LHCN-M2 (cell line): Measurements from ENCODE around the gene PROSER3. TPM values are rescaled to one million over a fixed set of nuclear protein-coding genes. Genes with fewer than 3 reads are reported as not detected.
"Not testable (repeated sequence)": the region's sequence is repeated elsewhere in the genome, so short reads cannot be mapped to it uniquely, and the experiment has no call there.

ENCODE experiments used
- DNase-seq: peaks from one replicate; pipeline ENCODE4 v3.0.0-alpha.2; 2012; ENCODE audit warnings: low read depth
- total RNA-seq: library from RNA; depleted of rRNA; stranded (reverse); fragments of >200 nt; gene quantifications from 2 replicates; pipeline ENCODE4 v1.2.3, GENCODE V29; 2014

PROSER3 gene
- total RNA-seq, 1 experiment from 2014 or later: 7.2 TPM

DNA sequence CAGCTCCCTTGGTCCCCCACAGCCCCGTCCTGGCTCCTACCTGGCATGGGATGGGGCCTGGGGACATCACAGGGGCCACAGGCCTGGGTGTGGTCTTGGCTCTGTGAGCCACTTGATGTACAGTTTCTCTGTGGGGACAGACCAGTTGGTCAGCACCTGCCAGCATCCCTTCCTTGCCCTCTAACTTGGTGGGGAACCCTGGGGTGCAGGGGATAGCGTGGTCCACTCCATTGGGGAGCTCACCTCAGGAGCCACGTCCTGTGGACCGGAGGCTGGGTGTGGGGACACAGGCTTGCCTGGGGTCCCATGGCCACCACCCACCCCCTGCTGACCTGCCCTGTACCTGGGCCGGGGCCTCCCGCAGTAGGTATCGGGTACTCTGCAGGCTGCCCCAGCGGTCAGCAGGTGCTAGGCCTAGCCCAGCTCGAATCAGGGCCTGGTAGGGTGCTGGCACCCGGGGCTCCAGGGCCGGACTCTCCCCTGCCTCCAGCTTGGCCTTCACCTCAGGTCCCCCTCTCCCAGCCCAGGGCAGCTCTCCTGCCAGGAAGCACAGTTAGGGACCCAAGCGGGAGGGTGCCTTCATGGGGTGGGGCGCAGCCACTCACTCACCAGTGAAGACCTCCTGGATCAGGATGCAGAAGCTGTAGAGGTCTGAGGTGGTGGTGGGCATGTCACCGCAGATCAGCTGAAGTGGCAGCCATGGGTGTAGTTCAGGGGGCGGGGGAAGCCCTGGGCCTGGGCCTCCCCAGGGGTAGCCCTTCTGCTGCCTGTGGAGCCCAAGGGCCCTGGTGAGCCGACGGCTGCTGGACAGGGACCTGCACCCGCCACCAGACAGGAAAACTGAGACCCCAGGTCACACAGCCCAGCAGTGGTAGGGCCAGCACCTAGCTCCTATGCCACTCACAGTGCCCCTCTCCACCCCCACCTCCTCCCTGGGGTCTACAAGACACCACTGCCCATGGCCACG is 32.3 kb downstream of the PROSER3 start:
- DNase-seq: no peak

DNA sequence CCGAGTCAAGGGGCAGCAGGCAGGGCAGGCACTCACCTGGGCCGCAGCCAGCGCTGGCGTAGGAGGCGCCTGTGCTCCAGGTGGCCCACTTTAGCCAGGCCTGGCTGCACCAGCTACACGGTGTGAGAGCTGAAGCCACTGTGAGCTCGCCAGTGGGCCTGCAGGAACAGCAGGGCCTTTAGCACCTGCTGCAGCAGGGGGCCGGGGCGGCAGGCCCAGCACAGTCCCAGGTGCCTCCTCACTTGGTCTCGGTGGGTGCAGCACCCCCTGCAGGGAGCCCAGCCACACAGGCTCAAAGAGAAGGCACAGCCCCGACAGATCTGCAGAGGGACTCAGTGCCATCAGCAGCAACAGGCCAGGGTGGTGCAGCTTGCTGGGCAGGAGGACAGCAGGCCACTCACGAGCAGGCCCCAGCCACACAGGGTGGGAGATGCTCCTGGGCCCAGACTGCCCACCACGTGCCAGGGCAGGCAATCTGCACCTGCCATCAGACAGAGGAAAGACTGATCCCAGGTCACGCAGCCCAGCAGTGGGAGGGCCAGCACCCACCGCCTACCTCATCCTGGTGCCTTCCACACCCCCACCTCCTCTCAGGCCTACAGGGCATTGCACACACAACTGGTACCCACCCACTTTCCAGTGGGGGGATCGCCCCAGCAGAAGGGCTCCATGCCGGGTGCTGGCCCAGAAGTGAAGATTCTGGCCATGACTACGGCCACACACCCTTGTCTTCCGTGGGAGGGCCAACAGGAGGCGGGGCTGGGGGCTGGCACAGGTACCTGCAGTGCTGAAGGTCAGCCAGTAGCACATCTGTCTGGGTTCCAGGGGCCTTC is 33.2 kb downstream of the PROSER3 start:
- no peak for DNase-seq

DNA sequence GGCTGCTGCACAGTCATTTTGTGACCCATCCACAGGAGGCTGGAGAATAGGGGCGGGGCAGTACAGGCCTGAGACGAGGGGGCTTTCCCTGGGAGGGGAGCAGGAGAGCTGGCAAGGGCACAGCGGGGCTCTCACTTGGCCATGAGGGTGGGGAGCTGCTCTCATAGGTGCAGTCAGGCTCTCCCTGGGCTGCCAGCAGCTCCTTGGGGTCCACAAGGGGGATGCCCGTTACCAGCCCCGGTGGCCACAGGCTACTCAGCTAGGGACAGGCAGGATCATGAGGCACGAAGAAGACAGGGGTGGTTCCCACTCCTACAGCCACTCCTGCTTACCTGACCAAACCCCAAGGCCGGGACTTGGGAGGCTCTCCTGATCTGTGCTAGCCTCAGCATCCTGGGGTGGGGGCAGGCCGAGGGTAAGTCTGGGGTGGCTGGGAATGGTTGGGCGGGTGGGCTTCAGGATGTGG is 33.9 kb downstream of the PROSER3 start:
- no peak for DNase-seq

GRCh38 chr19:35792312-35792711 is 34.3 kb downstream of the PROSER3 start:
- DNase-seq: no peak

DNA sequence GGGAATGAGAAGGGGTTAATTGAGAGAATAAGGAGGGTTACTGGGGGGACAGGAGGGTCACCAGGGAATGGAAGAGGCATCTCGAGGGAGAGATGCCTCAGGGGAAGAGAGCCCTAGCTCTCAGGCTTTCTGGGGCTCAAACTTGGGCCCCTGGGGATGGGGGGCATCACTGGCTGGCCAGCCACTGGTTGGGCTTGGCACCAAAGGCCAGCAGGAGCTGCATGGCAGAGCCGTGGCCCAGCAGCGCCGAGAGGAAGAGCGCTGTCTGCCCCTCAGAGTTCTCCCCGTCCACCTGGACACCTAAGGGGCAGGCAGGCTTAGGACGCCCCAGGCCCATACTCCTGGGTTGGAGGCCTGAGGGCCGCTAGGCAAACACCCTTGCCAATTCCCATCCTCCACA is 34.9 kb downstream of the PROSER3 start:
- DNase-seq: no peak

- peak; percentile 42 for DNase-seq
Measured at GRCh38 chr19:35793381-35794165, 35.6 kb downstream of the PROSER3 start.

DNA sequence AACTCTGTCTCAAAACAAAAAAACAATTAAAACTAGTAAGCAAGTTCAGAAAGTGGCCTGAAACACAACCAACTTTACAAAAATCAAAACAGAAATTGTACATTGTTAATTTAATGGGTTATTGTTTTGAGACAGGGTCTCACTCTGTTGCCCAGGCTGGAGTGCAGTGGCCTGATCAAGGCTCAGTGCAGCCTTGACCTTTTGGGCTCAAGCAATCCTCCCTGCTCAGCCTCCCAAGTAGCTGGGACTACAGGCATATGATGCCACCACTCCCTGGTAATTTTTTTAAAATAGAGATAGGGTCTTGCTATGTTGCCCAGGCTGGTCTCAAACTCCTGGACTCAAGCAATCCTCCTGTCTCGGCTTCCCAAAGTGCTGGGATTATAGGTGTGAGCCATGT is 37.6 kb downstream of the PROSER3 start:
- DNase-seq: not testable (repeated sequence)

DNA sequence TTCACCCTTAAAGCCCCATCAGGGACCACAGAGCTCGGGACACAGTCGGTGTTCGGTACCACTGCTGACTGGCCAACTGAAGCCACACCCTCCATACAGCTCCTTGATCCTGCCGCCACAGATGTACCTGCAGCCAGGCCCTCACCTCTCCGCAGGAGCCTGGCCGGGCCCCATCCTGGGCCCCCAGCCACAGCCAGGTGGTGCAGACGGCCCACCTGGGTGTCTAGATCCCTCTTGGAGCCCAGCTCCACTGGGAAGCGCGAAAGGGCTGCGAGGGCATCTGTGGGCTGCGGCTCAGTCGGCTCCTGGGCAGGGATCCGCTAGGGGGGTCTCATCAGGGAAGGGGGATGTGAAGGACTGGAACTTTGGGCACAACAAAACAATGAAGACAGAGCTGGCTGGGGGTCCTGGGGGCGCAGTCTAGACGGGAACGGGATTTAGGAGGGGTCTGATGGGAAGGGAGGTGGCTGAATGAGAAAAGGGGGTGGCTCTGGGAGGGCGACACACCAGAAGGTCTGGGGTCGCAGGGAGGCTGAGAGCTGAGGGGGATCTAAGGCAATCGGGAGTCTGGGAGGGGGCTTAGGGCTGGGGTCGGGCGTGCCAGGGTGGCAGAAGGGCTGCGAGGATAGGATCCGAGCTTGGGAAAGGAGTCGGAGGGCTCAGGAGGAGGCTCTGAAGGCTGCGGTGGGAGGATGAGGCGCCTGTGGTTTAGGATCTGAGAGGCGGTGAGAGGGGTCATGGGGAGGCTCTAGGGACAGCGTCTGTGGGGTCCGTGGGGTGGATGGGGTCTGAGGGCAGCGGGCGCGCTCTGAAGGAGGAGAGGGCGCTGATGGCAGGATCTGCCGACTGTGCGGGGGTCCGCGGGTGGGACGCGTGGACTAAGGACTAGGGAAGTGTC is 38.9 kb downstream of the PROSER3 start:
- DNase-seq: no peak

- no peak for DNase-seq
Measured at GRCh38 chr19:35797663-35798062, 39.7 kb downstream of the PROSER3 start.

- no peak for DNase-seq
Measured at GRCh38 chr19:35801828-35802227, 43.9 kb downstream of the PROSER3 start.

GRCh38 chr19:35805526-35806102 is 47.6 kb downstream of the PROSER3 start:
- DNase-seq: no peak

DNA sequence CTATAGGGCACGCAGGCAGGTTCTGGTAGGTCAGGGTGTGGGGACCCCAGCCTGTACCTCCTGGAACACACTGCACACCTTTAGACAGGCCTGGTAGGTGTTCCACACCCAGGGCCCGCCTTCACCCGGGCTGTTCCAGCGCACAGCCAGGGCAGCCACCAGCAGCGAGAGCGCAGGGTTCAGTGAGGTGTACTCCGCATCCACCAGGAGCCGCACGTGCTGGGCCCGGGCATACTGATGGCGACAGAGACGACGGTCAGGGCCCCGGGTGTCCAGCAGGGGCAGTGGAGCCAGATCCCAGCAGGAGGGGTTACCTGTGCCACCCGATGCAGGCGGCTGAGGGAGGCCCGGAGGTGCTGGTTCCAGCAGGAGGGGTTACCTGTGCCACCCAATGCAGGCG is 48.6 kb downstream of the PROSER3 start:
- no peak for DNase-seq

DNA sequence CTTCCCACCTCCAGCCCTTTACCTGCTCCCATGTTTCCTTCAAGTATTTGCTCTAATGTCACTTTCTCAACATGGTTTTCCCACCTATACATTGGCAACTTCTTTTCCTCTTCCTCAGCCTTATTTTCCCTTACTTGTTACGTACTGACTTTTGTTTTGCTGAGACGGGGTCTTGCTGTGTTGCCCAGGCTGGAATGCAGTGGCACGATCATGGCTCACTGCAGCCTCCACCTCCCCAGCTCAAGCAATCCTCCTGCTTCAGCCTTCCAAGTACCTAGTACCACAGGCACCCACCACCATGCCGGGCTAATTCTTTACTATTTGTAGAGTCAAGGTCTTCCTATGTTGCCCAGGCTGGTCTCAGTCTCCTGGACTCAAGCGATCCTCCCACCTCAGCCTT is 49.7 kb downstream of the PROSER3 start:
- DNase-seq: no peak

DNA sequence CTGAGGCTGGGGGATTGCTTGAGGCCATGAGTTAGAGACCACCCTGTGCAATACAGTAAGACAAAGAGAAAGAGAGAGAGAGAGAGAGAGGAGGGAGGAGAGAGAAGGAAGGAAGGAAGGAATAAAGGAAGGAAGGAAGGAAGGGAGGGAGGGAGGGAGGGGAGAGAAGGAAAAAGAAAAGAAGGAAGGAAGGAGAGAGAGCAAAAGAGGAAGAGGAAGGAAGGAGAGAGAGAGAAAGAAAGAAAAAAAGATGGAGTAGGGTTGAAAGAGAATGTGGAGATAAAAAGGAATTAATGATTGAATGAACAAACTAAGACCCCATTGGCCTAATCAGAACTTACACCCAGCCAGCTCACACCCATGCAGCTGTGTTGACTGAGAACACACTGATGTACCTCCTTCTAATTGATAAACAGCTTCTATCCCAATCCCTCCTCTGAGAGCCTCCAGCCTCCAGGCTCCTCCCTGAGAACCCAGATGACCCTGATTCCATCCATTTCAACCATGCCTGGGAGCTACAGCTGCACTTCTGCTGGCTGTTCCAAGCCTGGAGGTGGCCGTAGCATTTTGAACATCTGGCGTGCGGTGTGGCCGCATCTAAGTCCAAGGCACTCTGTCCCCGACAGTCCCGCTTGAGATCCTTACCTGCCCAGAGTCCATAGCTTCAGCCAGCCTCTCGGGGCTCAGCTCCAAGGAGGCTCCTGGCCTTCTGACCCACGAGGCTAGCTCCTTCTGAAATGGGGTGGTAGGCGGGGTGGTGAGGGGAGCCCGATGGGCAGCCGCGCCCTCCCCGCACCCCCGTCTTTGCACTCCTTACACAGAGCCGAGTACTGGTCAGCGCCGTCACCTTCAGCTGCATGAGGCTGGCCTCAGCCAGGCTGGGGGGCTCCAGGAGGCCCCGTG is 53.6 kb downstream of the PROSER3 start:
- no peak for DNase-seq

DNA sequence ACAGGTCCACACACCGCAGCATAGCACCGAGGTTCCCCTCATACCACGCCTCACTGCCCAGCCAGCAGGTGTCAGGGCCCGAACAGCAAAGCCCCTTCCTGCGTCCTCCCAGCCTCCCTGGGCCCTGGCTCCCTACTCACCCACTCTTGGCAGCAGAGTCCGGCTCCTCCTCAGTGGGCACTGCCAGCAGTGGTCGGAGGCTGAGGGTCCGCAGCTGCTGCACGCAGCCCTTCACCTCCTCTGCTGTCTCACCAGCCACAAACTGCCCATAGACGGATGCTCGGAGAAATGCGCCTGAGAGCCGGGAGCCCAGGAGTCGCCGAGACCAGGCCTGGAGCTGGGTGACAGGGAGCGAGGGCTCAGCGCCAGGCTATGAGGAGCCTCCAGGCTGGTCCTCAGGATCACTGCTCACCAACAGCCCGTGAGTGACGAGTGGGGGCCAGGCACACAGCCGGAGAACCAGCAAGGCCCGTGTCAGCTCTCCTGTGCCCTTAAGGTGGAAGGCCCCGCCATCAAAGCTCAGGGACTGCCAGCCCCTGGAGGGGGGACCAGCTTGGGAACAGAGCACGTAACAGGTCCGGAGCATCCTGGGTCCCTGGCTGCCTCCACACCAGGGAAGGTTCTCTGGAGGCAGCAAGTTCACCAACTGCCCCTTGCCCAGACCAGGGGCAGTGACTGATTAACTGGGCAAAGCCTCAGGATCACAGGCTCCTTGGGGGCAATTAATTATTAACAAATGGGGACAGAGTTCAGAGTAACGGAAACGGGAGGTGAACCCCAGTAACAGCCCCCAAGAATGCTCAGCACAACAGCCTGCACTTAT is 54.5 kb downstream of the PROSER3 start, which contains the start of gene PRODH2:
TSS of gene PRODH2 (minus strand) at position 626 of the 823 bp plus-strand sequence. CDS start at position 586, 40 bp downstream.
- DNase-seq: no peak

DNA sequence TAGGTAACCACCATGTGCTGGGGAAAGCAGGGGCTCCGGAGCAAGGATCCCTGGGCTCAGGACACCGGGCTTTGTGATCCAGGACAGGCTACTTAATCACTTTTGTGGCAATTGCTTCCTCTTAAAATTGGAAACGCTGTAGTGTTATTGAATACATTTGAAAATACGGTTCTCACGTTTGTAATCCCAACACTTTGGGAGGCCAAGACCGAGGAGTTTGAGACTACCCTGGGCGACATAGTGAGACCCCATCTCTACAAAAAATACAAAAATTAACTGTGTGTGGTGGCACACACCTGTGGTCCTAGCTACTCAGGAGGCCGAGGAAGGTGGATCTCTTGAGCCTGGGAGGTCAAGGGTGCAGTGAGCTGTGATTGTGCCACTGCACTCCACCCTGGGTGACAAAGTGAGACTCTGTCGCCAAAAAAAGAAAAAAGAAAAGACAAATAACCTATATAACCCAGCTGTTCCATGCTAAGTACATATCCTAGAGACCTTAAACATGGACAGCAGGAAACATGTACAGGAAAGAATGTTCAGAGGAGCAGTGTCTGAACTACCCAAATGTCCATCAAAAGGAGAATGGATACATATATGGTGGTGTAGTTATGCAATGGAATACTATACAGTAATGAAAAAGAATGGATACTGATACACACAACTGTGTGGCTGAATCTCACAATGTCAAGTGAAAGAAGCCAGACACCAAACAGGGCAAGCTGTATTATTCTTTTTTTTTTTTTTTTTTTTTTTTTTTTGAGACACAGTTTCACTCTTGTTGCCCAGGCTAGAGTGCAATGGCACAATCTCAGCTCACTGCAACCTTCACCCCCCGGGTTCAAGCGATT is 55.3 kb downstream of the PROSER3 start:
- no peak for DNase-seq

DNA sequence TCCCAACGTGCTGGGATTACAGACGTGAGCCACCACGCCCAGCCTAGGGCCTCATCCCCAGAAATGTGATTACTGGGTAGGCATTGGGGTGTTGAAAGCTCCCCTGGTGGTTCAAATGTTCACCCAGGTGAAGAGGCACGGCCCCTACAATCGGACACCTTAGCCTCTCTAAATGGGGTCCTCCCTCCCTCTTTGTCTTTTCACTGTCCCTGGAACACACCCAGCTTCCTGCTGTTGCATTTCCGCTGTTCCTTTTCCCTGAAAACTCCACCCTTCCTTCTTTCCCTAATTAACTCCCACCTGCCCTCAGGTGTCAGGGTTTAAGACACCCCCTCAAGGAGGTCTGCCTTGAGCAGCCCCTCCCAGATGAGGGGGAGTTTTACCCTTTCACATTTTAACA is 58.3 kb downstream of the PROSER3 start:
- DNase-seq: no peak
